ENCODE data around the gene SAMD11. TPM values are rescaled to one million over a fixed set of nuclear protein-coding genes. Genes with fewer than 3 reads are reported as not detected.

The SAMD11 gene
- polyA plus RNA-seq, 1 donor from 2014 or later = 21.6 TPM

GRCh38 chr1:912740-913301, 10.9 kb upstream of the SAMD11 start:
- Histone ChIP-seq H3F3A (ENCODE audit: insufficient read depth, low read length, poor library complexity, severe bottlenecking) (no peaks in the 10 kb centered on the region), H3K4me3 (ENCODE audit: low read length) (no peak overlapping the region), H4K20me1 (ENCODE audit: insufficient read depth) (no peaks in the 10 kb centered on the region), H3K27me3 (ENCODE audit: insufficient read depth, low read depth, low read length) (no peaks in the 10 kb centered on the region), H3K9me2 (ENCODE audit: insufficient read depth, low read length) (no peaks in the 10 kb centered on the region), H2AFZ (ENCODE audit: low read depth, low read length) (no peak overlapping the region), H3K9me3 (ENCODE audit: low read length) (no peaks in the 10 kb centered on the region), H3K27ac (ENCODE audit: low read length) (no peak overlapping the region), H3K36me3 (ENCODE audit: insufficient read depth, low read length) (no peaks in the 10 kb centered on the region), H3K79me2 (replicated peaks; ENCODE audit: insufficient read depth, low read length) (no peaks in the 10 kb centered on the region), H3K9ac (ENCODE audit: low read length) (no peak overlapping the region), H3K4me2 (ENCODE audit: low read length) (no peak overlapping the region)
- TF ChIP-seq REST (IDR thresholded peaks at IDR 0.05; ENCODE audit: borderline replicate concordance) (no peak), TAF1 (IDR thresholded peaks at IDR 0.05; ENCODE audit: low read depth) (no peak), EZH2 (IDR thresholded peaks at IDR 0.05; ENCODE audit: borderline replicate concordance, insufficient read depth, low read length, poor library complexity, severe bottlenecking) (no peak), MXI1 (conservative IDR thresholded peaks at IDR 0.05; ENCODE audit: poor library complexity, severe bottlenecking) (no peak), EP300 (conservative IDR thresholded peaks at IDR 0.05; ENCODE audit: poor library complexity, severe bottlenecking) (no peak)

- H3F3A ChIP-seq (ENCODE audit: insufficient read depth, low read length, poor library complexity, severe bottlenecking) = no peaks in the 10 kb centered on the region
- no peaks in the 10 kb centered on the region for H4K20me1 ChIP-seq (ENCODE audit: insufficient read depth)
- no peak for TF ChIP-seq SMC3 (conservative IDR thresholded peaks at IDR 0.05; ENCODE audit: poor library complexity)
- TF ChIP-seq REST (IDR thresholded peaks at IDR 0.05; ENCODE audit: borderline replicate concordance) = no peak
- no peak for TF ChIP-seq MXI1 (conservative IDR thresholded peaks at IDR 0.05; ENCODE audit: poor library complexity, severe bottlenecking)
- no peak for TF ChIP-seq TAF1 (IDR thresholded peaks at IDR 0.05; ENCODE audit: low read depth)
- no peak for TF ChIP-seq RAD21 (conservative IDR thresholded peaks at IDR 0.05)
- no peak for TF ChIP-seq POLR2AphosphoS5 (IDR thresholded peaks at IDR 0.05)
- TF ChIP-seq EZH2 (IDR thresholded peaks at IDR 0.05; ENCODE audit: borderline replicate concordance, insufficient read depth, low read length, poor library complexity, severe bottlenecking) = no peak
- TF ChIP-seq CTCF (IDR thresholded peaks at IDR 0.05; ENCODE audit: poor library complexity, severe bottlenecking) = no peak
- no peak for TF ChIP-seq EP300 (conservative IDR thresholded peaks at IDR 0.05; ENCODE audit: poor library complexity, severe bottlenecking)
Measured at GRCh38 chr1:913491-914130, 10.1 kb upstream of the SAMD11 start.

More at GRCh38 chr1:913491-914130, 10.1 kb upstream of the SAMD11 start:
- Histone ChIP-seq H3K79me2 (replicated peaks; ENCODE audit: insufficient read depth, low read length) (no peaks in the 10 kb centered on the region), H3K4me3 (ENCODE audit: low read length) (no peak overlapping the region), H3K9ac (ENCODE audit: low read length) (no peak overlapping the region), H3K9me2 (ENCODE audit: insufficient read depth, low read length) (no peaks in the 10 kb centered on the region), H3K27me3 (ENCODE audit: insufficient read depth, low read depth, low read length) (no peaks in the 10 kb centered on the region), H3K27ac (ENCODE audit: low read length) (no peak overlapping the region), H3K9me3 (ENCODE audit: low read length) (no peaks in the 10 kb centered on the region), H3K4me2 (ENCODE audit: low read length) (no peak overlapping the region), H3K36me3 (ENCODE audit: insufficient read depth, low read length) (no peaks in the 10 kb centered on the region), H2AFZ (ENCODE audit: low read depth, low read length) (no peak overlapping the region)

All from neural cell (in vitro differentiated cells).